Mesenchymal stem cell (in vitro differentiated cells and primary cell): Measurements from ENCODE around the gene CACFD1.

Experiments used
- DNase-seq: peaks from one replicate; pipeline ENCODE4 v3.0.0-alpha.2; 2013
- H2AFZ ChIP-seq: one replicate; pipeline ENCODE4 v1.6.1; 2013; ENCODE audit warnings: low read depth, mild to moderate bottlenecking, control low read depth, inconsistent platforms, low read length, moderate library complexity
- H2AK5ac ChIP-seq: 2 replicates; pipeline ENCODE4 v1.6.1; 2013; ENCODE audit warnings: low read length, moderate library complexity, mild to moderate bottlenecking, inconsistent platforms; ENCODE audit not compliant: severe bottlenecking
- H2BK120ac ChIP-seq: one replicate; pipeline ENCODE4 v1.6.1; 2013; ENCODE audit warnings: low read depth, mild to moderate bottlenecking, inconsistent platforms, low read length, moderate library complexity
- H2BK12ac ChIP-seq, 2 experiments: one replicate each; pipeline ENCODE4 v1.6.1; 2013; ENCODE audit warnings: inconsistent platforms in 2 of 2, low read length in 2 of 2, mild to moderate bottlenecking in 2 of 2, moderate library complexity in 2 of 2, control low read depth in 1 of 2
- H2BK15ac ChIP-seq: one replicate; pipeline ENCODE4 v1.6.1; 2013; ENCODE audit warnings: mild to moderate bottlenecking, low read depth, inconsistent platforms; ENCODE audit not compliant: poor library complexity, severe bottlenecking
- H2BK5ac ChIP-seq: 2 replicates; pipeline ENCODE4 v1.6.1; 2013; ENCODE audit warnings: low read depth, mild to moderate bottlenecking, low read length, control low read depth, inconsistent platforms; ENCODE audit not compliant: poor library complexity, severe bottlenecking
- H3K14ac ChIP-seq, 2 experiments: one replicate each; pipeline ENCODE4 v1.6.1; 2013; ENCODE audit warnings: inconsistent platforms in 2 of 2, low read length in 2 of 2, control low read depth in 1 of 2, mild to moderate bottlenecking in 1 of 2, moderate library complexity in 1 of 2
- H3K18ac ChIP-seq, 2 experiments: one replicate each; pipeline ENCODE4 v1.6.1; 2013; ENCODE audit warnings: inconsistent platforms in 2 of 2, low read length in 2 of 2, control low read depth in 1 of 2, low read depth in 1 of 2, mild to moderate bottlenecking in 1 of 2
- H3K23ac ChIP-seq, 2 experiments: one replicate each; pipeline ENCODE4 v1.6.1; 2013; ENCODE audit warnings: inconsistent platforms in 2 of 2, low read length in 2 of 2, mild to moderate bottlenecking in 2 of 2, moderate library complexity in 2 of 2, control low read depth in 1 of 2
- H3K27ac ChIP-seq: 2 replicates; pipeline ENCODE4 v1.5.1; 2013; ENCODE audit warnings: mild to moderate bottlenecking, moderate library complexity, low read length, control low read depth, inconsistent platforms; ENCODE audit not compliant: poor library complexity, severe bottlenecking
- H3K27me3 ChIP-seq, 2 experiments: 2 replicates each; pipeline versions ENCODE4 v1.6.1 to v1.7.0; 2013; ENCODE audit warnings: low read length in 2 of 2, mild to moderate bottlenecking in 2 of 2, moderate library complexity in 2 of 2, control low read depth in 1 of 2, inconsistent platforms in 1 of 2; ENCODE audit not compliant: control insufficient read depth in 1 of 2, insufficient read depth in 1 of 2
- H3K36me3 ChIP-seq, 2 experiments: 2 replicates each; pipeline versions ENCODE4 v1.6.1 to v1.7.0; 2013; ENCODE audit warnings: low read length in 2 of 2, control low read depth in 1 of 2, inconsistent platforms in 1 of 2, low read depth in 1 of 2, mild to moderate bottlenecking in 1 of 2; ENCODE audit not compliant: insufficient read depth in 2 of 2, control insufficient read depth in 1 of 2
- H3K4ac ChIP-seq, 2 experiments: one replicate each; pipeline ENCODE4 v1.6.1; 2013; ENCODE audit warnings: inconsistent platforms in 2 of 2, low read length in 2 of 2, mild to moderate bottlenecking in 2 of 2, moderate library complexity in 2 of 2, control low read depth in 1 of 2, low read depth in 1 of 2
- H3K4me1 ChIP-seq: 2 replicates; pipeline ENCODE4 v1.6.1; 2013; ENCODE audit warnings: low read depth, low read length, control low read depth; ENCODE audit not compliant: control insufficient read depth, insufficient read depth
- H3K4me2 ChIP-seq: 2 replicates; pipeline ENCODE4 v1.6.1; 2013; ENCODE audit warnings: low read length, mild to moderate bottlenecking, inconsistent platforms; ENCODE audit not compliant: poor library complexity, severe bottlenecking
- H3K4me3 ChIP-seq, 2 experiments: 2 replicates each; pipeline versions ENCODE4 v1.5.1 to v1.7.0; 2013; ENCODE audit warnings: low read length in 2 of 2, mild to moderate bottlenecking in 2 of 2, control low read depth in 1 of 2, low read depth in 1 of 2; ENCODE audit not compliant: insufficient read depth in 1 of 2
- H3K79me1 ChIP-seq: replicated peaks from 2 replicates; pipeline ENCODE4 v1.6.1; 2013; ENCODE audit warnings: mild to moderate bottlenecking, control low read depth, low read length, inconsistent platforms; ENCODE audit not compliant: poor library complexity, severe bottlenecking
- H3K9ac ChIP-seq: 2 replicates; pipeline ENCODE4 v1.7.0; 2013; ENCODE audit warnings: mild to moderate bottlenecking, low read length, moderate library complexity
- H3K9me3 ChIP-seq: 2 replicates; pipeline ENCODE4 v1.7.0; 2013; ENCODE audit warnings: mild to moderate bottlenecking, low read length; ENCODE audit not compliant: control insufficient read depth
- H4K8ac ChIP-seq: one replicate; pipeline ENCODE4 v1.6.1; 2013; ENCODE audit warnings: inconsistent platforms, mild to moderate bottlenecking, low read length, moderate library complexity
- H4K91ac ChIP-seq: one replicate; pipeline ENCODE4 v1.6.1; 2013; ENCODE audit warnings: mild to moderate bottlenecking, low read length, inconsistent platforms
- WGBS: methylation state at CpG from one replicate; pipeline ENCODE4 v1.1.7; 2013; ENCODE audit warnings: mixed read lengths; 5-methylcytosine and 5-hydroxymethylcytosine counted together

The CACFD1 gene

DNA sequence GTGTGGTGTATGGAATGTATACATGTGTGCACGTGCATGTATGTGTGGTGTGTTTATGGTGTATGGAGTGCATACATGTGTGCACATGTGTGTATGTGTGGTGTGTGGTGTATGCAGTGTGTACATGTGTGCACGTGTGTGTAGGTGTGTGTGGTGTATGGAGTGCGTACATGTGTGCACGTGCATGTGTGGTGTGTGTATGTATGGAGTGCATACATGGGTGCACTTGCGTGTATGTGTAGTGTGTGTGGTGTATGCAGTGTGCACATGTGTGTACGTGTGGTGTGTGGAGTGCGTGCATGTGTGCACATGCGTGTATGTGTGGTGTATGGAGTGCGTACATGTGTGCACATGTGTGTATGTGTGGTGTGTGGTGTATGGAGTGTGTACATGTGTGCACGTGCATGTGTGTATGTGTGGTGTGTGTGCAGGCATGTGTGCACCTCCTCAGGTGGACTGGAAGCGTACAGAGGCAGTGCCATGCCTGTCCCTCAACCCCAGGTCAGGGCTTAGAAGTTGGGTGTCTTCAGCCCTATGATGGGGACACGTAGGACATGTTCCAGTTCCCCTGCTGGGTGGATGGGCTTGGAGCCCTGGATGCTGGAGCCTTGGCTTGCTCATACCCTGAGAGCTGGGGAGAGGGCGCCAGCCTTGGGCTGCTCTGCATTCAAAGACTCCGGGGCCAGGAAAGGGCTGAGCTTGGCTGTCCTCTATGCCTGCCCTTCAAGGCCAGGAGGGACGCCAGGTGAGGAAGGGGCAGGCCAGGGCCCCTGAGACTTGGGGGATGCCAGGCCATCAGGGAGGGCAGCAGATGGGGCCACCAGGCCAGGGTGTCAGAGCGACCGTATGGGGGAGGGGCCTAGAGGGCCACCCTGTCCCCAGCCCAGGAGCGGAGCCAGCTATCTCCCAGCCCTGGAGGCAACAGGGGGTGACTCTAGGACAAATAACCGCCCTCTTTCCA, 52.8 kb downstream of the CACFD1 start:
- H3K14ac ChIP-seq = peak overlapping the region in 1 of 2 experiments; percentile 19
- no peak overlapping the region for H3K18ac ChIP-seq
- no peak overlapping the region for H3K4me2 ChIP-seq
- H3K4me3 ChIP-seq = peak overlapping the region in 1 of 2 experiments; percentile 2
- H4K8ac ChIP-seq = no peak overlapping the region
- H3K27ac ChIP-seq = no peak overlapping the region
- no peak overlapping the region for H3K9ac ChIP-seq
- H2AFZ ChIP-seq = no peak overlapping the region
- no peak overlapping the region for H3K4ac ChIP-seq
- H2BK12ac ChIP-seq = no peak overlapping the region
- peaks cover 18 to 49% of the 10 kb centered on the region in 2 experiments for H3K27me3 ChIP-seq
- H3K36me3 ChIP-seq = no peaks in the 10 kb centered on the region
- peak overlapping the region in 1 of 2 experiments; percentile 23 for H3K23ac ChIP-seq
- no peaks in the 10 kb centered on the region for H3K9me3 ChIP-seq
- no peak overlapping the region for H2AK5ac ChIP-seq
- H3K4me1 ChIP-seq = peaks cover 20% of the 10 kb centered on the region
- H2BK15ac ChIP-seq = no peak overlapping the region
- no peaks in the 10 kb centered on the region for H3K79me1 ChIP-seq
- WGBS = 88% methylated on average over 19 of the region's 19 CpGs
- peak overlapping the region; percentile 55 for H4K91ac ChIP-seq
- no peak for DNase-seq
- H2BK120ac ChIP-seq = no peak overlapping the region
- no peak overlapping the region for H2BK5ac ChIP-seq

DNA sequence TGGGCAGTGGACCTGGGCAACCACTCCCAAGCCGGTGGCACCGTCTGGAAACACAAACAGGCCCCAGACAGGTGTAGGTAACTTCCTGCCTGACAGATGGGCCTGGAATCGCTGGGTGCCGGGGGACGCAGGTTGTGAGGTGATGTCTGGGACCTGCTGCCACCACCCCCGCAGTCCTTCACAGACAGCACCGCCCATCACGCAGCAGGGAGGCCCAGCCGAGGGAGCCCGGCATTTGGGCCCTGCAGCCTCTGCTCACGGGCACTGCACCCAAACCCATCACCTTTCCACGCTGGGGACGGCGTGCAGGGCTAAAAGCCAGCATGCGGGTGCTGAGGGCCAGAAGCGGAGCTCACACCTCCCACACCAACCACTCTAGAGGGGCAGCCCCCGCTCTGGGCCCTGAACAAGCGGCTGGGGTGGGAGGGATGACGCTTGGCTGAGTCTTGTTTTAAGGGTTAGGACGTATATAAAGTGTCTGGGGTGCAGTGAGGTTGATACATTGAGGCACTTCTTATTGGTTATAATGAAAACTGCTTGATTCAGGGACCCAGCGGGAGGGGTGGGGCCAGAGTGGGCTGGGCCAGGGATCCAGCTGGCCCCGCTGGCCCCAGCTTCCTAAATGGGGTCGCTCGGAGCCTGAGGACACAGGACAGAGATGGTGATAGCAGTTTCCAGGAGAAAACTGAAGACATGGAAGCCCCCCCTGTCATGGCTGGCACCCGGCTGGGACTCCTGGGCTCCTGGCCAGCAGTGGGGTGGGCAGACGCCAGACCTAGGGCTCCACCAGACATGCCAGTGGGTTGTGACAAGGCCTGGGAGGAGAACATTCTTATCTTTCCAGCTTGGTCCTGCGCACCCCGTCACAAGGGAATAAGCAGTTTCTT, 53.7 kb downstream of the CACFD1 start:
- Histone ChIP-seq H4K8ac (no peak overlapping the region), H3K79me1 (no peaks in the 10 kb centered on the region), H2BK120ac (no peak overlapping the region), H3K4me1 (peaks cover 15% of the 10 kb centered on the region), H4K91ac (no peak overlapping the region), H2AK5ac (no peak overlapping the region), H2BK5ac (no peak overlapping the region), H2BK15ac (peak overlapping the region; percentile 16), H3K4ac (no peak overlapping the region), H3K4me3 (no peak overlapping the region), H3K14ac (no peak overlapping the region), H3K4me2 (no peak overlapping the region), H3K18ac (peak overlapping the region in 1 of 2 experiments; percentile 14), H3K27me3 (peaks cover 22 to 51% of the 10 kb centered on the region in 2 experiments), H3K23ac (no peak overlapping the region), H2BK12ac (no peak overlapping the region), H3K27ac (no peak overlapping the region), H3K36me3 (no peaks in the 10 kb centered on the region), H2AFZ (no peak overlapping the region), H3K9ac (no peak overlapping the region), H3K9me3 (no peaks in the 10 kb centered on the region)
- DNase-seq = no peak
- 87% methylated on average over 25 of the region's 28 CpGs for WGBS

GRCh38 chr9:133514460-133515239, 54.9 kb downstream of the CACFD1 start:
- Histone ChIP-seq H3K36me3 (no peaks in the 10 kb centered on the region), H2BK15ac (no peak overlapping the region), H4K8ac (no peak overlapping the region), H4K91ac (no peak overlapping the region), H3K18ac (no peak overlapping the region), H3K27me3 (peaks cover 23 to 48% of the 10 kb centered on the region in 2 experiments), H3K9me3 (no peaks in the 10 kb centered on the region), H3K79me1 (no peaks in the 10 kb centered on the region), H2BK12ac (no peak overlapping the region), H2BK5ac (no peak overlapping the region), H3K14ac (no peak overlapping the region), H3K4me3 (peak overlapping the region in 1 of 2 experiments; percentile 8), H3K4ac (no peak overlapping the region), H3K4me1 (peaks cover 6% of the 10 kb centered on the region), H2BK120ac (no peak overlapping the region), H2AFZ (no peak overlapping the region), H3K9ac (no peak overlapping the region), H3K27ac (no peak overlapping the region), H3K4me2 (no peak overlapping the region), H2AK5ac (no peak overlapping the region), H3K23ac (no peak overlapping the region)
- WGBS = 82% methylated on average over 14 of the region's 14 CpGs
- no peak for DNase-seq
